Activated T-cell treated with anti-CD3 and anti-CD28 coated beads for 1 hour (primary cell): ENCODE results near the gene NLRC5.
"Not testable (repeated sequence)": the region's sequence is repeated elsewhere in the genome, so short reads cannot be mapped to it uniquely, and the experiment has no call there.

Experiments used
- DNase-seq: peaks from one replicate; pipeline ENCODE4 v3.0.0-alpha.2; 2020; ENCODE audit warnings: low read depth

Gene NLRC5

GRCh38 chr16:57104706-57105105 is 115.3 kb downstream of the NLRC5 start:
- no peak for DNase-seq

GRCh38 chr16:57105184-57105583 is 115.8 kb downstream of the NLRC5 start:
- no peak for DNase-seq

GRCh38 chr16:57106767-57107166 is 117.4 kb downstream of the NLRC5 start:
- DNase-seq, result no peak

- DNase-seq, result no peak
Observed at GRCh38 chr16:57107321-57107922, 118.1 kb downstream of the NLRC5 start.

- DNase-seq, result no peak
Observed at GRCh38 chr16:57108432-57108831, 119.1 kb downstream of the NLRC5 start.

GRCh38 chr16:57109259-57110105 is 120.1 kb downstream of the NLRC5 start:
- not testable (repeated sequence) for DNase-seq

GRCh38 chr16:57110937-57111336 is 121.6 kb downstream of the NLRC5 start:
- DNase-seq, result no peak

GRCh38 chr16:57111420-57111819 is 122.1 kb downstream of the NLRC5 start:
- no peak for DNase-seq

GRCh38 chr16:57112403-57113041 is 123.2 kb downstream of the NLRC5 start:
- DNase-seq, result no peak

- DNase-seq, result no peak
Observed at GRCh38 chr16:57113042-57113453, 123.7 kb downstream of the NLRC5 start.

GRCh38 chr16:57113664-57114063 is 124.3 kb downstream of the NLRC5 start:
- no peak for DNase-seq

- no peak for DNase-seq
Observed at GRCh38 chr16:57115168-57115513, 125.8 kb downstream of the NLRC5 start.

- DNase-seq, result no peak
Observed at GRCh38 chr16:57115514-57116182, 126.3 kb downstream of the NLRC5 start.

GRCh38 chr16:57118461-57119084 is 129.2 kb downstream of the NLRC5 start:
- no peak for DNase-seq

- DNase-seq, result no peak
Observed at GRCh38 chr16:57123216-57123973, 134.0 kb downstream of the NLRC5 start.

GRCh38 chr16:57123974-57124674 is 134.8 kb downstream of the NLRC5 start:
- DNase-seq, result no peak

- no peak for DNase-seq
Observed at GRCh38 chr16:57125376-57125775, 136.0 kb downstream of the NLRC5 start.

GRCh38 chr16:57125969-57126368 is 136.6 kb downstream of the NLRC5 start:
- no peak for DNase-seq

- DNase-seq, result no peak
Observed at GRCh38 chr16:57126411-57126810, 137.1 kb downstream of the NLRC5 start.

- DNase-seq, result no peak
Observed at GRCh38 chr16:57127037-57127763, 137.8 kb downstream of the NLRC5 start.
